Measurements from ENCODE around the gene FBXO21. TPM values are rescaled to one million over a fixed set of nuclear protein-coding genes. Genes with fewer than 3 reads are reported as not detected.

The FBXO21 gene
- total RNA-seq, 1 donor from 2014 or later = 62.7 TPM

DNA sequence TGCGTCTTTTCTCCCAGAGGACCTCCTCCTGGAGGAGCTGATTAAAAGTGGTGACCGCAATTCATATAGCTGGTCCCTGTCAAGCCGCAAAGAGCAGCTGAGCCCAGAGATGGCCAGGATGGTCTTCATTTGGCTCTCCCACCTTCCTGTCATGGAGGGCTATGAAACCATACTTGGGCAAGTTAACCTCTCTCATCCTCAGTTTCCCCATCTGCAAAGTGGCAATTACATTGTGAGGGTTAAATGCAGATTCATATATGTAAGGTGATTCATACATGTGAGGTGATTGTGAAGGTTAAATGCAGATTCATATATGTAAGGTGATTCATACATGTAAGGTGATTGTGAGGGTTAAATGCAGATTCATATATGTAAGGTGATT, 87.5 kb downstream of the FBXO21 start:
- TF ChIP-seq, protein P1, sequence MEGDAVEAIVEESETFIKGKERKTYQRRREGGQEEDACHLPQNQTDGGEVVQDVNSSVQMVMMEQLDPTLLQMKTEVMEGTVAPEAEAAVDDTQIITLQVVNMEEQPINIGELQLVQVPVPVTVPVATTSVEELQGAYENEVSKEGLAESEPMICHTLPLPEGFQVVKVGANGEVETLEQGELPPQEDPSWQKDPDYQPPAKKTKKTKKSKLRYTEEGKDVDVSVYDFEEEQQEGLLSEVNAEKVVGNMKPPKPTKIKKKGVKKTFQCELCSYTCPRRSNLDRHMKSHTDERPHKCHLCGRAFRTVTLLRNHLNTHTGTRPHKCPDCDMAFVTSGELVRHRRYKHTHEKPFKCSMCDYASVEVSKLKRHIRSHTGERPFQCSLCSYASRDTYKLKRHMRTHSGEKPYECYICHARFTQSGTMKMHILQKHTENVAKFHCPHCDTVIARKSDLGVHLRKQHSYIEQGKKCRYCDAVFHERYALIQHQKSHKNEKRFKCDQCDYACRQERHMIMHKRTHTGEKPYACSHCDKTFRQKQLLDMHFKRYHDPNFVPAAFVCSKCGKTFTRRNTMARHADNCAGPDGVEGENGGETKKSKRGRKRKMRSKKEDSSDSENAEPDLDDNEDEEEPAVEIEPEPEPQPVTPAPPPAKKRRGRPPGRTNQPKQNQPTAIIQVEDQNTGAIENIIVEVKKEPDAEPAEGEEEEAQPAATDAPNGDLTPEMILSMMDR (IDR thresholded peaks at IDR 0.05; ENCODE audit: unreplicated experiment) = no peak
- H3K4me1 Mint-ChIP-seq (ENCODE audit: low read depth) = peaks cover 2% of the 10 kb centered on the region
- peaks cover 1% of the 10 kb centered on the region for H3K36me3 Mint-ChIP-seq (ENCODE audit: insufficient read depth)
- H3K27me3 Mint-ChIP-seq = peaks cover 41% of the 10 kb centered on the region
- DNase-seq (ENCODE audit: low spot score, unreplicated experiment) = no peak
- no peaks in the 10 kb centered on the region for H3K9me3 Mint-ChIP-seq (ENCODE audit: low read depth)
- no peak overlapping the region for H3K4me3 Mint-ChIP-seq (ENCODE audit: low read depth)
- H3K27ac Mint-ChIP-seq = no peak overlapping the region

DNA sequence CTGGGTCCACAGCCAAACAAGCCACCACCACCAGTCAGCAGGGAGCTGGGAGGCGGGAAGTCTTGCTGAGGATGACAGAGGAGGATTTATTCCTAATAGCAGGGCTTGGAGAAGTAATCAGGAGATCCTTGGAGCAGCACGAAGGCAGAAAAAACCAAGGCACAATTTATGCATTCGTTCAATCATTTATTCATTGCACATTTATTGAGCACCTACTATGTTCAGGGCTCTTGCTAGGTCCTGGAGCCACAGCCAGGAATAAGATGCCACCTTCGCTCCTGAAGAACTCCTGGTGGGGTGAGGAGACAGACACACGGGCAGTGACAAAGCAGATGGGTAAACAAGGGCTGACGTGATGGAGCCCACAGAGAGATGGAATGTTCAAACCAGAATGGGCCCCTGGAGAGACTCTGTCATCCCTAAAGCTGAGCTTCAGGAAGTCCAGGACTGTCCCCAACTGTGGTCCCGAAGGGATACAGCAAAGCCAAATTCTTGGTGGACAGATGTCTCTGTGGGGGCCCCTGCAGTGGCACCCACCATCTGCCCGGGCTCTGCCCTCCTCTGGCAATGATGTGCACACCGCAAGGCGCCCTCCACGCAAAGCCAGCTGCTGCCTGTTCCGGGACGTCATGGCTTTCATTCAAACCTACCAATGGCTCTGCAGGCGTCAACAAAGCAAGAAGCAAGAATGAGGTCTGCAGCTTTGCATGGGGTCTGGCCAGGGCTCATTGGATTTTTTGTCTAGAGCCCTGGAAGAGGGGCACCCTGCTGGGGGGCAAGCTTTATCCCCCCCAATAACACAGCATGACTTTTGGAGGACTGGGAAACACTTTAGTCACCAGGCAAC, 88.1 kb downstream of the FBXO21 start:
- Mint-ChIP-seq H3K4me3 (ENCODE audit: low read depth) (no peak overlapping the region), H3K27me3 (peaks cover 46% of the 10 kb centered on the region), H3K36me3 (ENCODE audit: insufficient read depth) (peaks cover 1% of the 10 kb centered on the region), H3K9me3 (ENCODE audit: low read depth) (no peaks in the 10 kb centered on the region), H3K4me1 (ENCODE audit: low read depth) (peaks cover 5% of the 10 kb centered on the region), H3K27ac (no peak overlapping the region)
- TF ChIP-seq, protein P1 (IDR thresholded peaks at IDR 0.05; ENCODE audit: unreplicated experiment) = no peak
- DNase-seq (ENCODE audit: low spot score, unreplicated experiment) = no peak

DNA sequence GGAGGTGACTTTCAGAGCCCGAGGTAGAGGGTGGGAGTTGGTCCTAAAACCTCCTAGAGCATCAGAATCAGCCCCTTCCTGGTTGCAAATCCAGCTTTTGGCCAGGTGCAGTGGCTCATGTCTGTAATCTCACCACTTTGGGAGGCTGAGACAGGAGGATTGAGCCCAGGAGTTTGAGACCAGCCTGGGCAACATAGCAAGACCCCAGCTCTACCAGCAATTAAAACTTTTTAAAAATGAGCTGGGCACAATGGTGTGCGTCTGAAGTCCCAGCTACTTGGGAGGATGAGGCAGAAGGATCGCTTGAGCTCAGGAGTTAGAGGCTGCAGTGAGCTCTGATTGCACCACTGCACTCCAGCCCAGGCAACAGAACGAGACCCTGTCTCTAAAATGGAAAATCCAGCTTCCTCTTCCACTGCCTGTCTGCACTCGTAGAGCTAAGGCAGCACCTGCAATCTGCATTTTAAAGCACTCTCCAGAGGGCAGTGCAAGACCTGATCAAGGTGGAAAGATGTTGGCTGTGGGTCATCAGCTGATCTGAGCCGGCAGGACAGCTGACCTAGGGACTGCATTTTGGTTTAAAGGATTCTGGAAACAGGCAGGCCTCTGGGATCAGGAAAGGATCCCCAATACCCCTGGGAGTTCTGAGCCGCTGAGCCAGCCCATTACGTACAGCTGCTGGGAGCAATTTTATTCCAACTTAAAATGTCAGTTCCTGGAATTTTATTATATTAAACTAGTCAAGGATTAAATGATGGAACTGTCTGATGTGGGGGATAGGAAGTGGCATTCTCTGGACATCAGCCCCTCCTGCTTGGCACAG, 89.2 kb downstream of the FBXO21 start:
- TF ChIP-seq, protein P1 (IDR thresholded peaks at IDR 0.05; ENCODE audit: unreplicated experiment) = no peak
- no peaks in the 10 kb centered on the region for H3K9me3 Mint-ChIP-seq (ENCODE audit: low read depth)
- peaks cover 1% of the 10 kb centered on the region for H3K36me3 Mint-ChIP-seq (ENCODE audit: insufficient read depth)
- H3K4me1 Mint-ChIP-seq (ENCODE audit: low read depth) = peaks cover 9% of the 10 kb centered on the region
- no peak overlapping the region for H3K4me3 Mint-ChIP-seq (ENCODE audit: low read depth)
- H3K27me3 Mint-ChIP-seq = peaks cover 56% of the 10 kb centered on the region
- DNase-seq (ENCODE audit: low spot score, unreplicated experiment) = no peak
- H3K27ac Mint-ChIP-seq = no peak overlapping the region

DNA sequence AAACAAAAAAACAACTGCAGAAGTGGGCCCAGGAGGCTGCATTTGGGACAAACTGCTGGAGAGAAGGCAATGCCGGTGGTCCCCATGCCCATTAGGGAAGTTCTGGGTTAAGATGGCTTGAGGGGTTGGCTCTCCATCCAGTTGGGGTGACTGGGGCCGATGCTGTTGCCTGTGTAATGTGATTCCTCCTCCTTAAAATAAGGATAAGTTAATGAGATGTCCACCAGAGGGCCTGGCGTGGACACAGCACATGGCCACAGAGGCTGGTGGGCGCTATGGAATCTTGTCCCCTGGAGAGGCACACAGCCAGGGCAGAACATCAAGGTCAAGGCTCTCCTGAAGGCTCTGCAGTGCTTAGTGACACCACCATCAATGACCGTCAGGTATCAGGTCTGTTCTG, 90.0 kb downstream of the FBXO21 start:
- H3K27me3 Mint-ChIP-seq = peaks cover 59% of the 10 kb centered on the region
- peaks cover 9% of the 10 kb centered on the region for H3K4me1 Mint-ChIP-seq (ENCODE audit: low read depth)
- TF ChIP-seq, protein P1 (IDR thresholded peaks at IDR 0.05; ENCODE audit: unreplicated experiment) = peak; percentile 45
- no peak for DNase-seq (ENCODE audit: low spot score, unreplicated experiment)
- no peaks in the 10 kb centered on the region for H3K9me3 Mint-ChIP-seq (ENCODE audit: low read depth)
- H3K4me3 Mint-ChIP-seq (ENCODE audit: low read depth) = no peak overlapping the region
- no peak overlapping the region for H3K27ac Mint-ChIP-seq
- H3K36me3 Mint-ChIP-seq (ENCODE audit: insufficient read depth) = no peaks in the 10 kb centered on the region

Measured in progenitor cell of endocrine pancreas (in vitro differentiated cells).